Activated CD4-positive, alpha-beta T cell treated with anti-CD3 and anti-CD28 coated beads, Interleukin-2, Interleukin-4, amounts not matched to agents 100 ng/mL and 50 ng/mL, durations not matched to agents 16 hours and 8 hours (primary cell): ENCODE data around the gene HPSE2.

Source experiments
- DNase-seq: peaks from one replicate; pipeline ENCODE4 v3.0.0-alpha.2; 2020; ENCODE audit warnings: low spot score

The HPSE2 gene

DNA sequence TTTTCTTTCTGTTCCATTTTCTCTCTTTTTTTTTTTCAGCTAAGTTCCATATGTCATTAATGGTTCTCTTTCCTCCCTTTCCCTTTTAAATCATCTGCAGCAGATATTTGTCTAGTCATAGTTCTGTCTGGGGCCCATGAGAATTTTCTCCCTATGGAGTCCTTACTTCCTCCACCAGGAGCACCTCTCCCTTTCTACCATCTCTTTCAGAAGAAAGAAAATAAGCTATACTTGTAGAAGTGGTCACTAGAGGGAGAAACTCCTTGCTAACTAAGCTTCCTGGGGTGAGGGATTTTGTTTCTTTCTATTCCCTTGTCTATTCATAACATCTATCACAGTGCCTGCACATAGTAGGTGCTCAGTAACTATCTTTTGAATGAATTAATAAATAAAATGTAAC, 558.8 kb downstream of the HPSE2 start:
- DNase-seq = no peak

GRCh38 chr10:98675902-98676301, 559.8 kb downstream of the HPSE2 start:
- no peak for DNase-seq

DNA sequence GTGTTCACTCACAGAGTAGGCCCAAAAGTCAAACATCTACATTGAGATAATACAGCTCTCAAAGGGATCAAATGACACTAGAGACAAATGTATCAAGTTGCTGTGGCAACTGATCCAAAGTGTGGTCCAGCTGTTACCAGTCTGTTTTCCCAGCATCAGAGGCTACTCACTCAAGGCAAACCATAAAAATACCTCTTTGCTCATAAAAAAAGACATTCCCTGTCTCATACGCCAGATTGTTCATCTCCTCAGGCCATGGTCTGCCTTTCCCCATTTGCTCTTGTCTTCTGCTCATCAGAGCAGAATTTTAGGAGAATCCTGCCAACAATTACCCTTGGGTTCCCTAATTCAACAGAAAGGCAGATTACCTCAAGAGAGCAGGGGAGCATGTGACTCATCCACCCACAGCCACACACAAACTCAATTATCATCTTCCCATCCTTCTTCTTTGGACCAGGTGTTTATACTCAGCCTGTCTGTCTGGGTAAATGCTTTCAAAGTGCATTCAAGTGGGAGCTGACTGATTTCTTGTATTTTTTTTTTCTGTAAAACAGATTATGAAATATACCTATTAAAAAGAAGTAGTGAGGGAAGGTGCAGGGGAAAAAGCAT, 562.4 kb downstream of the HPSE2 start:
- no peak for DNase-seq

- DNase-seq = no peak
These were observed 568.6 kb downstream of the HPSE2 start for GRCh38 chr10:98667081-98667480.

DNA sequence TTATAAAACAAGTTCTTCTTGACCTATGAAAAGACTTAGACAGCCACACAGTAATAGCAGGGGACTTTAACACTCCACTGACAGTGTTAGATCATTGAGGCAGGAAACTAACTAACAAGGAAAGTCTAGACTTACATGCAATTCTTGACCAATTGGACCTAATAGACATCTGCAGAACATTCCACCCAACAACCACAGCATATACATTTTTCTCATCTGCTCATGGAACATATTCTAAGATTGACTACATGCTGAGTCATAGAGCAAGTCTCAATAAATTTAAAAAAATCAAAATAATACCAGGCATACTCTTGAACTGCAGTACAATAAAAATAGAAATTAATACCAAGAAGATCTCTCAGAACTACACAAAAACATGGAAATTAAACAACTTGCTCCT, 569.4 kb downstream of the HPSE2 start:
- no peak for DNase-seq

- DNase-seq = peak; percentile 58
These were observed 571.2 kb downstream of the HPSE2 start for GRCh38 chr10:98664329-98665042.

DNA sequence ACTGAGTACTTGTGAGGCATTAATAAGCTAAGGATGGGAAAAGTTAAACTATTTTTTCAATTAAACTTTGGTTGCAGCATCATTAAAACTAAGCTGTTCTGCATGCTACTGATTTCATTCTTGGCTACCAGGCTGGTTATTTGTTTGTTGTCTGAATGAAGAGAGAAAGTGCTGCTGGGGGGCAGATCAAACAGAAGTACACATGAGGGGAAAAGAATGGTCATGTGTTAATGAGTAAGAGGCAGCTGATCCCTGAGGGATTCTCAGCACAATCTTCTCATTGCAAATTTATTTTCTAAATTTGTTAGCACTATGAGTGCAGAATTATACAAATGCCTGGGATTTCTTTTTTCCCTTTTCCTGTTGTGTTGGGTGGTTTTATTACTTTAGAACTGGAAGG, 575.7 kb downstream of the HPSE2 start:
- no peak for DNase-seq

GRCh38 chr10:98655492-98655891, 580.2 kb downstream of the HPSE2 start:
- no peak for DNase-seq

DNA sequence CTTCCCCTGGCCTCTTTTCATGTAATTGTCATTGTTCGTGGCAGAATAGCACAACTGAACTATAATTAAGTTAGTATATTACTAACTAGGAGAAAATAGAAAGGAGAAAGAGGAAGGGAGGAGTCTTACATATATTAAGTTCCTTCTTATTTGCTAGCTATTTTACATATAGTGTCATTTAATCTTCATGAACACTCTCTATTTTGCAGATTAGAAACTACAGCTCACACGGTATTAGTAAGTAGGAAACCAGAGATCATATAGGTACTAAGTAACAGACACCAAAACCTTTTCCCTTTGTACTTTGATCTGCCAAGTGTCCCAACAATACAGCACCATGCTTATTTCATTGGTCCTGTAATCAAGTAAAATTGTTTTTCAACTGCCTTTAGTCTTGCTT, 586.5 kb downstream of the HPSE2 start:
- DNase-seq = no peak

GRCh38 chr10:98646998-98647917, 588.4 kb downstream of the HPSE2 start:
- DNase-seq = no peak

DNA sequence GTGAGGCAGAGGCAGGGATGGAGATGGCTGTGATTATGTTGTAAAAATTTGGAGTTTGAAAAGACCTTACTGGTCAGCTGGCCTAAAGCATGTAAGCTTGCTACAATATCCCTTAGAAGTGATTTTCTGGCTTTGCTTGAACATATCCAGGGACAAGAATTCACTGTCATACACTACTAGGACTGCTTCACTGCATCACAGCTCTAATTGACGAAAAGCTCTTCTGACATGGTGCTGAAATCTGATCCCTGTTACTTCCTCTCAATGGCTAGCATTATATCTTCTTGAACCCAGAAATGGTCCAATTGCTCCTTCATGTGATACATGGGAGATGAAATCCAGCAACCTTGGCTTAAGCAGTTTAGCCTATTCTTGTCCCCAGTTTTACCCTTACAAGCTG, 591.2 kb downstream of the HPSE2 start:
- no peak for DNase-seq

DNA sequence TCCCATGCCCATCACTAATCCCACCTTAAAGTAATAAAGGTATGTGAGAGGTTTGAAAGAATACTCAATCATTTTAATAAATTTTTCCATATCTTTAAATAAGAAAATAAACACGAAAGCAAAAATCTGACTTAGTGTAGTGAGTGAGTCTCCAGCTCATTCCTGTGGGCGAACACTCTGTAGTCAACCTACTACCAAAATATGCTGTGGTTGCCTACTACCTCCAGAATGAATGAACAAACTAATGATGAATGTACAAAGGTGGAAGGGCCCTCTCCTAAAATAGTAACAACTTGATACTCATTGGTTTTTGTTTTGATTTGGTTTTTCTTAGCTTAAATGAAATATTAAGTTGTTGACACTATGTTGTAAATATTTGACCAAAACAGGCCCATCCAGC, 593.4 kb downstream of the HPSE2 start:
- DNase-seq = no peak

- DNase-seq = no peak
These were observed 596.7 kb downstream of the HPSE2 start for GRCh38 chr10:98638920-98639319.

- DNase-seq = no peak
These were observed 598.7 kb downstream of the HPSE2 start for GRCh38 chr10:98636921-98637329.

GRCh38 chr10:98632456-98633150, 603.0 kb downstream of the HPSE2 start:
- DNase-seq = no peak

GRCh38 chr10:98628206-98628605, 607.4 kb downstream of the HPSE2 start:
- DNase-seq = no peak

- no peak for DNase-seq
These were observed 607.9 kb downstream of the HPSE2 start for GRCh38 chr10:98627711-98628110.

GRCh38 chr10:98624963-98625362, 610.7 kb downstream of the HPSE2 start:
- DNase-seq = no peak

DNA sequence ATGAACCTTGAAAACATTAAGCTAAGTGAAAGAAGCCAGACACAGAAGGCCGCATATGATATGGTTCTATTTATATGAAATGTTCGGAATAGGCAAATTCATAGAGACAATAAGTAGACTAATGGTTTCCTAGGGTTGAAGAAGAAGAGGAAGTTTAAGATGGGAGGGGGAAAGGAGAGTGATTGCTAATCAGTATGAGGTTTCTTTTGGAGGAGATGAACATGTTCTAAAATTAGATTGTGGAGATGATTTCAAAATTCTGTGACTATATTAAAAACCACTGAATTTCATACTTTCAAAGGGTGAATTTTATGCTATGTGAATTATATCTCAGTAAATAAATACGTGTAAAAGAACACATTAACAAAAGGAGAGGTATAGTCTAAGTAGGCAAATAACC, 612.5 kb downstream of the HPSE2 start:
- DNase-seq = no peak

DNA sequence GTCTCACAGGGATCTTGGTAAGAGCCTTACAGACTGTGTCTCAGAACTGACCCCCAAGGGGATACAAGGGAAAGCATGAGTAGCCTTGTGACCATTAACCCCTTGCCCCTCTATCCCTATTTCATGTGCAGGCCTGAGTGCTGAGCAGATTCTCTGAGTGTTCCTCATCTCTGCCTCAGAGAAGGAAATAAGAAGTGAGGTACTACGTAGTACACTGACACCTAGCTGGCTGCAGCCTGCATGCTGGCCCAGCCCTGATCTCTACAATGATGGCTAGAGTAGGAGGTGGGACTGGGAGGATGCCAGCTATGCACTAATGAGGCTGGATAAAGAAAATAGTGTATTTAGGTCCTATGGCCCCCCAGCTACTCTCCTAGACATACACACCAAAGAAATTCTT, 614.0 kb downstream of the HPSE2 start:
- no peak for DNase-seq

DNA sequence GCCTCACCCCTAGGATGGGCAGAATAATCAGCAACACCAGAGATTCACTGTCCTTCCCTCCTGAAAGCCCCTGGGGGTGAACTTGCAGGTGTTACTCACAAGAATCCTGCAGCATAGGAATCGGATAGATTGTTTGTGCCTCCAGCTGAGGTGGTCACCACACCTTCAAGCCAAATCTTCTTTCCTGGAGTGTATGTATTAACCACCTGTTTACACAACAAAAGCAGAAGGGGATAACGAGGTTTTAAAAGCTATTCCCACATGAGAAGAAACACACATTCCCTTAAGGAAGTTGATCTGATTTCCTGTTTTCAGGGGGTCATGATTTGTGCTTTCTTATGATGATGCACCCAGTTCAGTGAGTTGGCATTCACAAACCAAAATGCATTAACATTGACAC, 615.1 kb downstream of the HPSE2 start:
- no peak for DNase-seq

DNA sequence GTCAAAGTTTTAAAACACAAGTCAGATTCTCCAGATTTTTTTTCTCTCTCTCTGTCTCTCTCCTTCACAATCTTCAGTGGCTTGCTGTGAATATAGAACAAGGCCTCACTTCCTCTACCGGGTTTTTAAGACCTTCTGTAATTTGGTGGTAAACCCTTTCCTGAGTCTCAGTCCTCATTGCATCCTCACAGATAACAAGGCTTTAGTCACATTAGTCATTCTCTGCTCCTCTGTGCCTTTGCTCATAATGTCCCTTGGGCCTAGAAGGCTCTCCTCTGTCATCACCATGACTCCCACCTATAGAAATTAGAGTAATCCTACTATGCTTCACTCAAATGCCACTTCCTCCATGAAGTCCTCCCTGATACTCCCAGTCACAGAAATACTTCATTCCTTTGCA, 616.2 kb downstream of the HPSE2 start:
- DNase-seq = no peak
